ENCODE results near the gene SLC35F3. TPM values are rescaled to one million over a fixed set of nuclear protein-coding genes. Genes with fewer than 3 reads are reported as not detected.

SLC35F3 gene
- total RNA-seq, 1 donor from 2014 or later: not detected

DNA sequence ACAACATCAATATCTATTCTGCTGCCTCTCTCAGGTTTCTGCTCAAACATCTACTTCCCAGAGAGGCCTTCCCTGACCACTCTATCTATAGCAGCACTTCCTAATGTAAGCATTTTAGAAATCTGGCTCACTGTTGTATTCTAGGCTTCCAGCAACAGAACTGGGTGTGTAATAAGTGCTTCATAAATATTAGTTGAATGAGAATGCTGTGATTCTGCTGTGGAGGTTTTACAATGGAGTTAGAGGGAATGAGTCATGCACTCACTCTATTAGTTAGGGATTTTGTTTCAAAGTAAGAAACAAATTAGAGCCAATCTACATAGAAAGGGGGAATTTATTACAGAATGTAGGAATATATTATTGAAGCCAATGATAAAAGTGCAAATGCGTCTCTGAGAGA lies 38.6 kb upstream of the SLC35F3 start:
- ATAC-seq (ENCODE audit: low read depth) (no peak), DNase-seq (no peak)
- POLR2A ChIA-PET: no interaction called here
- no peaks in the 10 kb centered on the region for H3K36me3 Mint-ChIP-seq (ENCODE audit: low read depth)
- no peak overlapping the region for H3K27ac Mint-ChIP-seq
- CTCF ChIA-PET: no interaction called here
- intact Hi-C loops (cut with micrococcal nuclease): no loop called here
- no peak overlapping the region for H3K4me3 Mint-ChIP-seq
- no peaks in the 10 kb centered on the region for H3K27me3 Mint-ChIP-seq
- H3K9me3 Mint-ChIP-seq: peaks cover 9% of the 10 kb centered on the region
- TF ChIP-seq, protein P1, sequence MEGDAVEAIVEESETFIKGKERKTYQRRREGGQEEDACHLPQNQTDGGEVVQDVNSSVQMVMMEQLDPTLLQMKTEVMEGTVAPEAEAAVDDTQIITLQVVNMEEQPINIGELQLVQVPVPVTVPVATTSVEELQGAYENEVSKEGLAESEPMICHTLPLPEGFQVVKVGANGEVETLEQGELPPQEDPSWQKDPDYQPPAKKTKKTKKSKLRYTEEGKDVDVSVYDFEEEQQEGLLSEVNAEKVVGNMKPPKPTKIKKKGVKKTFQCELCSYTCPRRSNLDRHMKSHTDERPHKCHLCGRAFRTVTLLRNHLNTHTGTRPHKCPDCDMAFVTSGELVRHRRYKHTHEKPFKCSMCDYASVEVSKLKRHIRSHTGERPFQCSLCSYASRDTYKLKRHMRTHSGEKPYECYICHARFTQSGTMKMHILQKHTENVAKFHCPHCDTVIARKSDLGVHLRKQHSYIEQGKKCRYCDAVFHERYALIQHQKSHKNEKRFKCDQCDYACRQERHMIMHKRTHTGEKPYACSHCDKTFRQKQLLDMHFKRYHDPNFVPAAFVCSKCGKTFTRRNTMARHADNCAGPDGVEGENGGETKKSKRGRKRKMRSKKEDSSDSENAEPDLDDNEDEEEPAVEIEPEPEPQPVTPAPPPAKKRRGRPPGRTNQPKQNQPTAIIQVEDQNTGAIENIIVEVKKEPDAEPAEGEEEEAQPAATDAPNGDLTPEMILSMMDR (IDR thresholded peaks at IDR 0.05): no peak
- H3K4me1 Mint-ChIP-seq: no peaks in the 10 kb centered on the region

DNA sequence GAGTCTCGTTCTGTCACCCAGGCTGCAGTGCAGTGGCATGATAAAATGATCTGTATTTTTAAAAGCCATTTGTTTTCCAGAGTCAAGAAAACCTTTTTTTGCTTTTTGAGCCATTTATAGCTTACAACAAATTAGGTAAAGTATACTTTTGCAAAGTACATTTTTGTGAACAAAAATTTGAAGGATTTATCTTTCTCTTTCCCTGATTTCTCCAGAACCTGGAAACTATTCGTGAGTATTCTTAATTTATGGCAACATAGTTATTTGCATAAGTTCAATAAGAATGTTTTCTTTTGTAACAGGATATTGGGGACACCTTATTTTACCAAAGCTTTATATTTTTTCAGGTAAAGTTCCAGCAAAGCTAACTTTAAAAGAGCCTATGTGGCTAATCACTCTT lies 37.4 kb upstream of the SLC35F3 start:
- TF ChIP-seq, protein P1 (IDR thresholded peaks at IDR 0.05): no peak
- Mint-ChIP-seq H3K27ac (no peak overlapping the region), H3K36me3 (ENCODE audit: low read depth) (no peaks in the 10 kb centered on the region), H3K4me3 (no peak overlapping the region), H3K4me1 (no peaks in the 10 kb centered on the region), H3K27me3 (peaks cover 1% of the 10 kb centered on the region), H3K9me3 (peaks cover 9% of the 10 kb centered on the region)
- ATAC-seq (ENCODE audit: low read depth) (no peak), DNase-seq (no peak)
- ChIA-PET CTCF (no interaction called here), POLR2A (no interaction called here)
- intact Hi-C loops (cut with micrococcal nuclease): no loop called here

DNA sequence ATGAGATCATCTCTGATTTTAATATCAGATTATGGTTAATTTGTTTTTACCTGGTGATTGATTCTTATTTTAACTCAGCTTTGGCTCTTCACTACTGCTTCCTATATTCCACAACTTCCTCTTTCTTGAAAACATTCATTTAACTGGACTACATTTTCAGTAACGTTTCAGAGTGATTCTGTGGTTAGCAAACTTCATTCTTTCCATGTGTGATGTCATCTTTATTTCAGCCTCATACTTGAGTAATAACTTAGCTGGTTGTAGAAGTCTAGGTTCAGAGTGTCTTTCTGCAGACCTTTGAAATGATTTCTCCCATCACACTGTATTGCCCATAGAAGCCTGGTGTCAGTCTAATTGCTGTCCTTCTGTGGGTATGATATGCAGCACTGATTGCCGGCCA lies 36.0 kb upstream of the SLC35F3 start:
- TF ChIP-seq, protein P1 (IDR thresholded peaks at IDR 0.05): no peak
- DNase-seq: no peak
- H3K4me1 Mint-ChIP-seq: no peaks in the 10 kb centered on the region
- CTCF ChIA-PET: no interaction called here
- ATAC-seq (ENCODE audit: low read depth): no peak
- POLR2A ChIA-PET: no interaction called here
- intact Hi-C loops (cut with micrococcal nuclease): no loop called here
- no peak overlapping the region for H3K27ac Mint-ChIP-seq
- H3K9me3 Mint-ChIP-seq: peaks cover 9% of the 10 kb centered on the region
- H3K4me3 Mint-ChIP-seq: no peak overlapping the region
- H3K27me3 Mint-ChIP-seq: peaks cover 1% of the 10 kb centered on the region
- H3K36me3 Mint-ChIP-seq (ENCODE audit: low read depth): no peaks in the 10 kb centered on the region

DNA sequence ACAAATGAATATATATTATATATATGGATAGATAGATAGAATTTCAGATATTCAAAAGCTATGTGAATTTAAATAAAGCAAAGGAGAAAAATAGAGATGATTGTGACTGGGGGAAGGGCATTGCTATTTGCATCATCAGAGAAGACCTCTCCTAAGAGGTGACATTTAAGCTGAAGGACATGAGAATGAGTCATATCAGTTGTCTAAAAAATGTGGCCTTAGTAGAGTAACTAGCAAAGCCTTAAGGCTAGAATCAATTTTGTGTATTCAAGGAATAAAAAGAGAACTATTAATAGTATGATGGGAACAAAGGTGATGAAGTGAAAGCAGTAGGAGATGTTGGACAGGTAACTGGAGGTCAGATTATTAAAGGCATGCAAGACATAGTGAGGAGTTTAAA lies 34.8 kb upstream of the SLC35F3 start:
- Mint-ChIP-seq H3K27me3 (peaks cover 1% of the 10 kb centered on the region), H3K4me3 (no peak overlapping the region), H3K4me1 (no peaks in the 10 kb centered on the region), H3K27ac (no peak overlapping the region), H3K9me3 (peaks cover 9% of the 10 kb centered on the region), H3K36me3 (ENCODE audit: low read depth) (no peaks in the 10 kb centered on the region)
- intact Hi-C loops (cut with micrococcal nuclease): no loop called here
- ChIA-PET CTCF (no interaction called here), POLR2A (no interaction called here)
- DNase-seq (no peak), ATAC-seq (ENCODE audit: low read depth) (no peak)
- TF ChIP-seq, protein P1 (IDR thresholded peaks at IDR 0.05): no peak

DNA sequence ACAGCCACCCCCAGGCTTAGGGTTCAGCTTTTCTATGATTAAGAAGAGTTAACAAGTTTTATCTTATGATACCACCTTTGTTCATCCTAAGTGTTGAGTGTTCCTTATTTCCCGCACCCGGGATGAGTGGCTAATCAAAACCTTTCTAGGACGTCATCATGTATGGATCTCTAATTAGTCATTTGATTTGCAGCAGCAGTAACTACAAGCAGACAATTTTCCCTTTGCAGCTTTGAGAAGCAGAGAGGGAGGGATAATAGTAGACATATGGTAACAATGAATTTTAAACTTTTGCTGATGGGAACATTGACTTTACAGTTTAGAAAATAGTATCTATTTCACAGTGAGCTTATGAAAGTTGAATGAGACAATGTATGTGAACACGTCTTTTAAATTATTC lies 30.8 kb upstream of the SLC35F3 start:
- Mint-ChIP-seq H3K4me3 (no peak overlapping the region), H3K4me1 (no peaks in the 10 kb centered on the region), H3K9me3 (no peaks in the 10 kb centered on the region), H3K36me3 (ENCODE audit: low read depth) (no peaks in the 10 kb centered on the region), H3K27me3 (peaks cover 1% of the 10 kb centered on the region), H3K27ac (no peak overlapping the region)
- DNase-seq: no peak
- intact Hi-C loops (cut with micrococcal nuclease): no loop called here
- CTCF ChIA-PET: no interaction called here
- TF ChIP-seq, protein P1 (IDR thresholded peaks at IDR 0.05): no peak
- ATAC-seq (ENCODE audit: low read depth): no peak
- POLR2A ChIA-PET: no interaction called here
